GM13976 (cell line): ENCODE data around the gene FOXS1.

Source experiments
- DNase-seq: peaks from one replicate; pipeline ENCODE4 v3.0.0; 2012; ENCODE audit warnings: low spot score
- CTCF ChIP-seq: IDR thresholded peaks from 2 replicates; pipeline ENCODE4 v1.5.1; 2012; ENCODE audit warnings: borderline replicate concordance, mild to moderate bottlenecking; ENCODE audit not compliant: insufficient read depth; ENCODE audit errors: extremely low read depth, missing control alignments, control extremely low read depth
- in situ Hi-C: fragments of 300-500 bp; cut with MboI; formaldehyde crosslinking; loops from one replicate; pipeline ENCODE4 v1.12.0; 2022; ENCODE audit warnings: low sequenced_read_pairs, mixed read lengths, inconsistent platforms; ENCODE audit not compliant: unreplicated experiment

Gene FOXS1

GRCh38 chr20:31848088-31848999 lies 2.9 kb upstream of the FOXS1 start:
- in situ Hi-C loops = loop anchor here (25.0 kb wide), 1 partner anchor 814 kb away; the partner anchor contains the start of gene C20orf203
- no peak for TF ChIP-seq CTCF
- no peak for DNase-seq

- in situ Hi-C loops = loop anchor here (25.0 kb wide), 1 partner anchor 816 kb away; the partner anchor contains the start of gene C20orf203
- no peak for TF ChIP-seq CTCF
- DNase-seq = no peak
These were observed 1.4 kb upstream of the FOXS1 start for GRCh38 chr20:31846793-31847138.

GRCh38 chr20:31844737-31845299 lies 586 bp downstream of the FOXS1 start:
- no peak for DNase-seq
- TF ChIP-seq CTCF = no peak
- in situ Hi-C loops = loop anchor here (25.0 kb wide), 1 partner anchor 817 kb away; the partner anchor contains the start of gene C20orf203

GRCh38 chr20:31843881-31844280 lies 1.5 kb downstream of the FOXS1 start:
- no peak for DNase-seq
- in situ Hi-C loops = loop anchor here (25.0 kb wide), 1 partner anchor 818 kb away; the partner anchor contains the start of gene C20orf203
- TF ChIP-seq CTCF = no peak

GRCh38 chr20:31843288-31843687 lies 2.1 kb downstream of the FOXS1 start:
- in situ Hi-C loops = loop anchor here (25.0 kb wide), 1 partner anchor 819 kb away; the partner anchor contains the start of gene C20orf203
- no peak for TF ChIP-seq CTCF
- no peak for DNase-seq

GRCh38 chr20:31842471-31843157 lies 2.8 kb downstream of the FOXS1 start:
- TF ChIP-seq CTCF = no peak
- in situ Hi-C loops = loop anchor here (25.0 kb wide), 1 partner anchor 820 kb away; the partner anchor contains the start of gene C20orf203
- DNase-seq = no peak
